Endothelial cell of umbilical vein (primary cell): ENCODE results near the gene GRAMD4.

Experiments used
- CTCF ChIP-seq, 2 donors: IDR thresholded peaks; 1 replicate in 1 of 2; 2 replicates in 1 of 2; pipeline ENCODE4 v1.5.1; 2011; ENCODE audit warnings: low read length in 2 of 2, mild to moderate bottlenecking in 2 of 2, moderate library complexity in 2 of 2, control low read depth in 1 of 2, inconsistent platforms in 1 of 2, low read depth in 1 of 2; ENCODE audit not compliant: insufficient read depth in 1 of 2; ENCODE audit errors: extremely low read depth in 1 of 2
- EZH2 ChIP-seq: IDR thresholded peaks from 2 replicates; pipeline ENCODE4 v1.6.1; 2012; ENCODE audit warnings: borderline replicate concordance, low read depth, mild to moderate bottlenecking, moderate library complexity, low read length, inconsistent platforms; ENCODE audit not compliant: severe bottlenecking
- FOS ChIP-seq: IDR thresholded peaks from 2 replicates; pipeline ENCODE4 v1.6.1; 2011; ENCODE audit warnings: mild to moderate bottlenecking, low read length, moderate library complexity, borderline replicate concordance; ENCODE audit not compliant: insufficient read depth
- GATA2 ChIP-seq: IDR thresholded peaks from 2 replicates; pipeline ENCODE4 v1.7.0; 2011; ENCODE audit warnings: low read depth, mild to moderate bottlenecking, moderate library complexity, mixed read lengths, low read length; ENCODE audit not compliant: insufficient read length, insufficient read depth
- JUN ChIP-seq: IDR thresholded peaks from 2 replicates; pipeline ENCODE4 v1.6.1; 2011; ENCODE audit warnings: borderline replicate concordance, low read depth; ENCODE audit not compliant: insufficient read length, insufficient read depth
- MAX ChIP-seq: IDR thresholded peaks from 2 replicates; pipeline ENCODE4 v1.6.1; 2011; ENCODE audit not compliant: insufficient read depth, insufficient read length
- MYC ChIP-seq: IDR thresholded peaks from one replicate; pipeline ENCODE4 v1.6.1; 2011; ENCODE audit warnings: mild to moderate bottlenecking, low read depth, low read length
- POLR2A ChIP-seq: IDR thresholded peaks from 2 replicates; pipeline ENCODE4 v1.6.1; 2012; ENCODE audit warnings: low read depth, mild to moderate bottlenecking, control low read depth, low read length
- POLR2AphosphoS5 ChIP-seq: IDR thresholded peaks from 2 replicates; pipeline ENCODE4 v1.6.1; 2012; ENCODE audit warnings: low read depth, mild to moderate bottlenecking, control low read depth, low read length, moderate library complexity; ENCODE audit not compliant: insufficient read depth

GRCh38 chr22:46600273-46600796 is 19.9 kb upstream of the GRAMD4 start:
- no peak for TF ChIP-seq FOS
- TF ChIP-seq EZH2: no peak
- TF ChIP-seq CTCF (IDR thresholded peaks at IDR 0.05; ENCODE audit: extremely low read depth in 1 of 2, insufficient read depth in 1 of 2, low read depth in 1 of 2, low read length in 2 of 2): no peak
- no peak for TF ChIP-seq POLR2A
- TF ChIP-seq GATA2: no peak
- no peak for TF ChIP-seq MYC
- no peak for TF ChIP-seq MAX
- no peak for TF ChIP-seq POLR2AphosphoS5
- TF ChIP-seq JUN: no peak
